GM12872 (cell line): ENCODE measurements around the gene SGMS1.

Source experiments
- TF ChIP-seq, protein P1 (sequence below): IDR thresholded peaks from 3 replicates; pipeline ENCODE4 v1.5.1; 2011; ENCODE audit warnings: low read depth, mild to moderate bottlenecking, low read length, moderate library complexity; ENCODE audit not compliant: insufficient read depth

The SGMS1 gene

DNA sequence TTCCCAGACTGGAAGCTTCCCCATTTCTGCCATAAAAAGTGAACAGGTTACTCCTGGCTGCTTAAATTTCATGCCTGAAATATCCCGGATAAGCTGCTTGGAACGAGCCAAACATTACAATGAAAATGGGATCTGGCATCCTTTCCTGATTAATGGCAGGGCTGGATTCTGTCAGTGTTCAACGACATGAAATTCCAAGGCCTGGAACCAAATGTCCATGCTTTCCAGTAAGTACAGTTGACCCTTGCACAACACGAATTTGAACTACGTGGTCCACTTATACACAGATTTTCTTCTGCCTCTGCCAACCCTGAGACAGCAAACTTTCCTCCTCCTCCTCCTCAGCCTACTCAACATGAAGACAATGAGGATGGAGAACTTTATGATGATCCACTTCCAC, 65.4 kb downstream of the SGMS1 start:
- TF ChIP-seq, protein P1, sequence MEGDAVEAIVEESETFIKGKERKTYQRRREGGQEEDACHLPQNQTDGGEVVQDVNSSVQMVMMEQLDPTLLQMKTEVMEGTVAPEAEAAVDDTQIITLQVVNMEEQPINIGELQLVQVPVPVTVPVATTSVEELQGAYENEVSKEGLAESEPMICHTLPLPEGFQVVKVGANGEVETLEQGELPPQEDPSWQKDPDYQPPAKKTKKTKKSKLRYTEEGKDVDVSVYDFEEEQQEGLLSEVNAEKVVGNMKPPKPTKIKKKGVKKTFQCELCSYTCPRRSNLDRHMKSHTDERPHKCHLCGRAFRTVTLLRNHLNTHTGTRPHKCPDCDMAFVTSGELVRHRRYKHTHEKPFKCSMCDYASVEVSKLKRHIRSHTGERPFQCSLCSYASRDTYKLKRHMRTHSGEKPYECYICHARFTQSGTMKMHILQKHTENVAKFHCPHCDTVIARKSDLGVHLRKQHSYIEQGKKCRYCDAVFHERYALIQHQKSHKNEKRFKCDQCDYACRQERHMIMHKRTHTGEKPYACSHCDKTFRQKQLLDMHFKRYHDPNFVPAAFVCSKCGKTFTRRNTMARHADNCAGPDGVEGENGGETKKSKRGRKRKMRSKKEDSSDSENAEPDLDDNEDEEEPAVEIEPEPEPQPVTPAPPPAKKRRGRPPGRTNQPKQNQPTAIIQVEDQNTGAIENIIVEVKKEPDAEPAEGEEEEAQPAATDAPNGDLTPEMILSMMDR = no peak

DNA sequence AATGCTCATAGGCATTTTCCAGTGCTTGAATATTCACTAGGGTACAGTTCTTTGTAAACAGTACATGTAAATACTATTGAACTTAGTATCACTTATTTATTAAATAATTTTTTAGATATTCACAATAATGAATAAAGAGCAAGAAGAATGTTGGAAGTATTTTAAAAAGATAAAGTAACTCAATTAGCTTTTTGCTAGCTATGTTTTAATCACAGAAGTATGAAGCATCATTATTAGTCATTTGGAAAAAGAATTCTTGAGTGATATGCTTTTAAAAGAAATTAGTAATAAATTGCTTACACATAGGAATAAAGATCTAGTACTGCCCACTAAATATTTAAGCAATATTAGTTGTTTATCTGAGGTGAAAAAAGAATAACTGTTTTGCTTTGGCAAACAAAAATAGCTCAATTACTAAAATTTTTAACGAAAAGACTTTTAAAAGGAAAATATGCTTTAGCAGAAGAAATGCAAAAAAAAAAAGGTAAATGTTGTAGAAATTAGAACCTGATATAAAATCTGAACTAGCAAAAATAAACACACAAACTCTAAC, 66.5 kb downstream of the SGMS1 start:
- TF ChIP-seq, protein P1 = no peak

DNA sequence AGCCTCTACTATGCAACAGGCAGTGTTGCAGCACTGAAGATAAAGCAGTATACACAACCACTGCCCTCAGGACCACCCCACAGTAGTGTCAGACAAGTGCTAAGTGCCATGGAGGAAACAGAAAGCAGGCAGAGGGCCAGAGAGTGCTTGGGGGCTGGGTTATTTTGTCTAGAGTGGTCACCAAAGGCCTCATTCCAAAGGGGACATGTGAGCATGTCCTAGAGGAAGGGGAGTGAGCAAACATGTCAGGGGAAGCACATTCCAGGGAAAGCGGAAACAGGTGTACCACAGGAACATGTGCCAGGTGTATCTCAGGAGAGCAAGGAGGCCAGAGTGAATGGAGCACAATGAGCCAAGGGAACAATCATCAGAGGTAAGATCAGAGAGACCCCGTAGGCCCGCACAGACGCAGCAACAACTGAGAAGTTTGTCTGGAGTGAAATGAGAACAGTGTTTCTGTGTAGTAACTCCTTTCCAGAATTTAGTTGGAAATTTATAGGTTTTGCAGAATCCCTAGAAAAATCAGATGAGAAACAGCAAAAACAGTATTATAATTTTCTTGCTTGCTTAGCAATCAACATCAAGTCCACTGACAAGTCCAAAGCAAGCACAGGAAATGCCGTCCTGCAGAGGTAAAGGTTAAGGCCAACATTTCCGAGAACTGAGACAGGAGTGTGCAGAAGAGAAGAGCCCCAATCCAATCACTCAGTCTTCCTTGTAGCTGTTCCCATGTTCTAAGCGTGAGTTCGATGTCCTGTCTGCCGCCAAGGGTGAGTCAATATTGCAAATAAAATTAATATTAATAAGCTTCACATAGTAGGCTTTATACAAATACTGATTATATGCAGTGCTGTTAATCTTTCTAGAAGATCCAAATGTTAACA, 67.3 kb downstream of the SGMS1 start:
- TF ChIP-seq, protein P1 = no peak

DNA sequence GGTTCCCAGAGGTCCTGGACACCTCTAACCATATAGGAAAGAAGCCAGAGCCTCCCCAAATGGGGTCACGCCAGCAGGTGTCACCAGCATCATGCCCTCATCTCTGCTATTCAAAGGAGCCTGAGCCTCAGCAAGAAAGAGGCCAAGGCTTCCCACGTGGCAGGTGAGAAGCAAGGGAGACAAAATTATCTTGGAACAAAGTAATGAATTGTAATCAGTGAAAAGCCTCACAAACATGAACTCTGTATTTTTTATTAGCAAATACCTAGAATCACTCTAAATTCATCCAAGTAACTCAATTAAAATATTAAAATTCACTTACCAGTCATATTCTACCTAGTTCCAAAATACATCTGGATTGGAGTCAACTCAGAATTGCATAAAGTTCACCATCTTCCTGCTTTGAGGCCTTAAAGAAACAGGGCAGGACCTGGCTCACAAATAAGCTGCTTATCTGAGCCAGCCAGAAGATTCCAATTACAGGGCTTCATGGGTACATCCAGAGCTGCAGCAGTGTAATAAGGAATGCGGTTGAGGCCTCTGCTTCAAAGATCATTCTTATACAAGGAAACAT, 68.7 kb downstream of the SGMS1 start:
- TF ChIP-seq, protein P1 = peak; percentile 44; the same call in 2 of the 3 replicates

DNA sequence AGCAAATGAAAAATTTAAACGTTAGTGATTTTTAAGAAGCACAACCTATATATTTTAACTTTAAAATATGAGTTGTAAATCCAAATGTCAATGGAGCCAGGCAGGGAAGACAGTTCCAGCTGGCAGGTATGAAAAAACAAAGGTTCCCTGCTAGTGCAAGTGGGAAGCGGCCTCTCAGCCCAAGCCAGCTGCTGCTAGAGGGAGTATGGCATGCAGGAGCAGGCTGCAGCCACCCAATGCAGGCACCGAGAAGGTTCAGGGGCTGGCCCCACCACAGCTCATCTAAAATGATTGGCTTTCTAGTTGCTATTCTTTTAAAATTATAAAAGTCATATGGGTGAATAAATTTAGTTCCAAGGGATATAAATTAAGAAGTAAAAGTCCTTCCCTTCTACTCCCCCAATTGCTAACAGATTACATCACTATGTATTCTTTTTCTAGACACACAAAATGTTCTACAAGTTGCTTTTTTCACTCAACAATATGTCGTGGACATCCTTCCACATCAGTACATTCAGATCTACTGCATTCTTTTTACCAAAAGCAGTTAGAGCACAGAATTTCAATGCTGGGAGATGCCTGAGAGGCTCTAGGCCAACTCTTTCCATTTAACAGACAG, 69.3 kb downstream of the SGMS1 start:
- TF ChIP-seq, protein P1 = no peak

DNA sequence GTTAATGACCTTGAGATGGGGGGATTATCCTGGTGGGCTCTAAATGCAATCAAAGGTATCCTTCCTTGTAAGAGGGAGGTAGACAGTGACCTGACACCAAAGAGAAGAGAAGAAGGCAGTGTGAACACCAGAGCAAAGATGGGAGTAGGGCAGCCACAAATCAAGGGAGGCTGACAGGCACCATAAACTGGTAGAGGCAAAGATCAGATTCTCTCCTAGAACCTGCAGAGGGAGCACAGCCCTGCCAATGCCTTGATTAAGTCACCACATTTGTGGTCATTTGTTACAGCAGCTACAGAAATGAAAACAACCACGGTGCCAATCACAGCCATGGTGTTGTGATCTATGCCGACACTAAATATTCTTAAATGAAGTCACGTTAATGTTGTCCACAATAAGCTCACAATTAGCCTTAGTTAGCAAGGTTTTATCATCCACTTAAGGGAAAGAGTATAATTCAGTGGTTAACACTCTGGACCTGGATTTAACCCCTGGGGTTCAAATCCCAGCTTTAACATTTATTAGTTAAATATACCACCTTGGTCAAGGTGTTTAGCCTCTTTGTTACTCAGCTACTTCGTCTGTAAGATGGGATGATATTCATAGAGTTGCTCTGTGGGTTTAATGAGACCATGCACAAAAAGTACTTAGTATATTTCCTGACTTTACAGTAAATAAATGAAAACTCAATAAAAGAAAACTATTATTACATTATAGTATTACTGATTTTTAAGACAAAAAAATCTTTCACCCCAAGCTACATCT, 70.8 kb downstream of the SGMS1 start:
- TF ChIP-seq, protein P1 = peak; percentile 52
